Nucleus accumbens (tissue), 56 donors: ENCODE measurements around the gene ANKS6.

Experiments
- DNase-seq, 56 donors: peaks; one replicate each; lab custom pipeline; 2025; lab: John Stamatoyannopoulos, UW

Gene ANKS6

GRCh38 chr9:98742325-98743280 is 53.8 kb downstream of the ANKS6 start:
- DNase-seq: no peak

- no peak for DNase-seq
Measured at GRCh38 chr9:98740226-98740881, 56.0 kb downstream of the ANKS6 start.

GRCh38 chr9:98738741-98739140 is 57.6 kb downstream of the ANKS6 start:
- DNase-seq: no peak

- no peak for DNase-seq
Measured at GRCh38 chr9:98736226-98736625, 60.1 kb downstream of the ANKS6 start.

GRCh38 chr9:98732801-98733200 is 63.6 kb downstream of the ANKS6 start:
- DNase-seq: no peak

GRCh38 chr9:98732091-98732490 is 64.3 kb downstream of the ANKS6 start:
- DNase-seq: no peak

GRCh38 chr9:98730871-98731270 is 65.5 kb downstream of the ANKS6 start:
- DNase-seq: no peak

- DNase-seq: no peak
Measured at GRCh38 chr9:98728500-98728899, 67.9 kb downstream of the ANKS6 start.

GRCh38 chr9:98727428-98727827 is 68.9 kb downstream of the ANKS6 start:
- no peak for DNase-seq

- DNase-seq: peak in 10 of 56 donors; percentile 2 to 43 (median 10)
Measured at GRCh38 chr9:98726735-98727134, 69.6 kb downstream of the ANKS6 start.

GRCh38 chr9:98724810-98725530 is 71.4 kb downstream of the ANKS6 start:
- no peak for DNase-seq

- no peak for DNase-seq
Measured at GRCh38 chr9:98721643-98722042, 74.7 kb downstream of the ANKS6 start.

- DNase-seq: no peak
Measured at GRCh38 chr9:98720402-98720801, 76.0 kb downstream of the ANKS6 start.

GRCh38 chr9:98719055-98719454 is 77.3 kb downstream of the ANKS6 start:
- DNase-seq: no peak

GRCh38 chr9:98714833-98715232 is 81.5 kb downstream of the ANKS6 start:
- no peak for DNase-seq

GRCh38 chr9:98712987-98713386 is 83.4 kb downstream of the ANKS6 start:
- DNase-seq: no peak

- no peak for DNase-seq
Measured at GRCh38 chr9:98709968-98710965, 86.1 kb downstream of the ANKS6 start.

GRCh38 chr9:98708933-98709911 is 87.1 kb downstream of the ANKS6 start, which contains the start of gene GABBR2:
Gene GABBR2, minus strand, starts transcription at chr9:98708935. Its CDS starts 198 bp downstream, at chr9:98708737.
- peak in 13 of 56 donors; percentile 6 to 64 (median 22) for DNase-seq
